Adrenal gland (tissue), 5 donors: Measurements from ENCODE around the gene ZSWIM5.

Experiments used
- POLR2A ChIP-seq, 2 donors: fragments of 450-650 bp; IDR thresholded peaks; one replicate each; pipeline ENCODE4 v1.6.1; 2017; ENCODE audit warnings: antibody characterized with exemption in 2 of 2, mild to moderate bottlenecking in 2 of 2, moderate library complexity in 1 of 2
- TF ChIP-seq, protein P1 (sequence below), 6 experiments: fragments of 450-650 bp in 4 of 6; fragments of 200-600 bp in 2 of 6; sonication (generic) in 1 of 6; IDR thresholded peaks; 1 replicate in 5 of 6; 2 replicates in 1 of 6; pipeline versions ENCODE4 v1.5.1 to v1.8.0; 2016 to 2021; ENCODE audit warnings: antibody characterized with exemption in 6 of 6, mild to moderate bottlenecking in 2 of 6, moderate library complexity in 1 of 6
- donor health status: DM: no; HTN: no; CAD: no.

DNA sequence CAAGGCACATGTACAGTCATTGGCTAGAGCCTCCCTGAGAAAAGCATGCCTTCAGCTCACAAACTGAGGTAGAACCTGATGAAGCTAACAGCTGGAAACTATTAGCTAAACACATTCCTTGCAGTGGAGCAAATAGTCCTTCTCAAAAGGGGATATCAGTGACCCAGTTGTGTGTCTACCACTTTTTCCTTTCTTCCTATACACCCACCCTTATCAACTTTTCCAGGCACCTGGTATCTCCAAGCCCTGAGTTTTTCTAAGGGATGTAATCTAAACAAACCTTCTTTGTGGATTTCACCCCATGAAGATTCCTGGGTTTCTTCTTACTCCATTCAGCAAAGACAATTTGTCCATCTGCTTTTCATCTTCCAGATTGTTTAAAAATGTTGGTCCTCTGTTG lies 10.5 kb upstream of the ZSWIM5 start:
- TF ChIP-seq, protein P1, sequence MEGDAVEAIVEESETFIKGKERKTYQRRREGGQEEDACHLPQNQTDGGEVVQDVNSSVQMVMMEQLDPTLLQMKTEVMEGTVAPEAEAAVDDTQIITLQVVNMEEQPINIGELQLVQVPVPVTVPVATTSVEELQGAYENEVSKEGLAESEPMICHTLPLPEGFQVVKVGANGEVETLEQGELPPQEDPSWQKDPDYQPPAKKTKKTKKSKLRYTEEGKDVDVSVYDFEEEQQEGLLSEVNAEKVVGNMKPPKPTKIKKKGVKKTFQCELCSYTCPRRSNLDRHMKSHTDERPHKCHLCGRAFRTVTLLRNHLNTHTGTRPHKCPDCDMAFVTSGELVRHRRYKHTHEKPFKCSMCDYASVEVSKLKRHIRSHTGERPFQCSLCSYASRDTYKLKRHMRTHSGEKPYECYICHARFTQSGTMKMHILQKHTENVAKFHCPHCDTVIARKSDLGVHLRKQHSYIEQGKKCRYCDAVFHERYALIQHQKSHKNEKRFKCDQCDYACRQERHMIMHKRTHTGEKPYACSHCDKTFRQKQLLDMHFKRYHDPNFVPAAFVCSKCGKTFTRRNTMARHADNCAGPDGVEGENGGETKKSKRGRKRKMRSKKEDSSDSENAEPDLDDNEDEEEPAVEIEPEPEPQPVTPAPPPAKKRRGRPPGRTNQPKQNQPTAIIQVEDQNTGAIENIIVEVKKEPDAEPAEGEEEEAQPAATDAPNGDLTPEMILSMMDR (IDR thresholded peaks at IDR 0.05) = no peak
- TF ChIP-seq POLR2A (IDR thresholded peaks at IDR 0.05) = no peak
